ENCODE results near the gene RBM11. TPM values are rescaled to one million over a fixed set of nuclear protein-coding genes. Genes with fewer than 3 reads are reported as not detected.

Gene RBM11
- total and polyA plus RNA-seq, 7 donors: 0.10 TPM; not detected in 6

DNA sequence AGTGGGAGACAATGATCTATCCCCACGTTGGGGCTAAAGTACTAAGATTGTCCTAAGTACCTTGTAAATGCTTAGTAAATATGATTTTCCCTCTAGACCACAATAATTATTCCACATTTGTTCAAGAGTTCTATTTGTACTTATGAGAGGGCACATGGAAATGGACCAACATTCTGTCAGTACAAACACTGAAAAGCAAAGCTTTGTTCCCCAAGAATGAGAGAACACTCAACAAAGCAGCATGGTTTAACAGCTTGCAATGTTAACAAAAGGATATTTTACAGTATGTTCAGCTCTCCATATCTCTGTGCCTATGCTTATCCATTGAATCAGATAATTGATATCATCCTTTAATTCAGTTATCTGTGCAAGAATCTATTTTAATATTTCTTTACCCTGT, 35.4 kb downstream of the RBM11 start:
- intact Hi-C loops (cut with DNase I): no loop called here
- no peak overlapping the region for H3K27ac ChIP-seq

DNA sequence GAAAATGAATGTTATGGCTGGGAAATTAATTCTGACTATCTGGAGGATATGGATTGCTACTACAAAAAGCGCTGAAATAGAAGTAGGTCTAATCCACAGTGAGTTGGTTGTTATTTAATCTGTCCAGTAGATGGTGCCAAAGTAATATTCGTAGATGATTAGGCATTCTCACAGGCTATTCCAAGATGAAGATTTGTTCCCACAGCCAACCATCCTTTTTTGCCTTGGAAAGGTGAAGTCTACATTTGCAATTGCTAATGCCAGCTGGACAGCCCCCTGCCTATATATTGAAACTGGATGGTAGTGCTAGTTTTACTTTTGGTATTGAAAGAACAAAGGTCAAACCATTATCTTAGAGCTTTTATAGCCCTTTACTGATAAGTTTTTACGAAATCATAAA, 43.8 kb downstream of the RBM11 start:
- no peak for DNase-seq
- TF ChIP-seq, protein P1, sequence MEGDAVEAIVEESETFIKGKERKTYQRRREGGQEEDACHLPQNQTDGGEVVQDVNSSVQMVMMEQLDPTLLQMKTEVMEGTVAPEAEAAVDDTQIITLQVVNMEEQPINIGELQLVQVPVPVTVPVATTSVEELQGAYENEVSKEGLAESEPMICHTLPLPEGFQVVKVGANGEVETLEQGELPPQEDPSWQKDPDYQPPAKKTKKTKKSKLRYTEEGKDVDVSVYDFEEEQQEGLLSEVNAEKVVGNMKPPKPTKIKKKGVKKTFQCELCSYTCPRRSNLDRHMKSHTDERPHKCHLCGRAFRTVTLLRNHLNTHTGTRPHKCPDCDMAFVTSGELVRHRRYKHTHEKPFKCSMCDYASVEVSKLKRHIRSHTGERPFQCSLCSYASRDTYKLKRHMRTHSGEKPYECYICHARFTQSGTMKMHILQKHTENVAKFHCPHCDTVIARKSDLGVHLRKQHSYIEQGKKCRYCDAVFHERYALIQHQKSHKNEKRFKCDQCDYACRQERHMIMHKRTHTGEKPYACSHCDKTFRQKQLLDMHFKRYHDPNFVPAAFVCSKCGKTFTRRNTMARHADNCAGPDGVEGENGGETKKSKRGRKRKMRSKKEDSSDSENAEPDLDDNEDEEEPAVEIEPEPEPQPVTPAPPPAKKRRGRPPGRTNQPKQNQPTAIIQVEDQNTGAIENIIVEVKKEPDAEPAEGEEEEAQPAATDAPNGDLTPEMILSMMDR (IDR thresholded peaks at IDR 0.05): peak; percentile 67
- no peaks in the 10 kb centered on the region for H3K27me3 ChIP-seq (ENCODE audit: insufficient read depth in 3 of 3, low read length in 2 of 3)
- H3K36me3 ChIP-seq (ENCODE audit: insufficient read depth in 1 of 2, low read depth in 1 of 2): no peaks in the 10 kb centered on the region
- H3K4me3 ChIP-seq: no peak overlapping the region
- no peaks in the 10 kb centered on the region for H3K4me1 ChIP-seq
- no peaks in the 10 kb centered on the region for H3K9me3 ChIP-seq
- intact Hi-C loops (cut with DNase I): loop anchor here (5.0 kb wide), 2 partner anchors 123 to 1333 kb away; partner anchors contain the start of gene HSPA13 (in 1 of the 2)
- ATAC-seq: peak; percentile 62 to 86 (median 66)
- no peak overlapping the region for H3K27ac ChIP-seq
- WGBS, 3 donors: 40 to 41% (median 41%) methylated on average over 3 of the region's 3 CpGs

More for the DNA sequence above, 35.4 kb downstream of the RBM11 start:
- no peaks in the 10 kb centered on the region for H3K36me3 ChIP-seq (ENCODE audit: insufficient read depth in 1 of 2, low read depth in 1 of 2)
- no peak overlapping the region for H3K4me3 ChIP-seq
- DNase-seq (no peak), ATAC-seq (no peak)
- TF ChIP-seq, protein P1 (IDR thresholded peaks at IDR 0.05): no peak
- no peaks in the 10 kb centered on the region for H3K27me3 ChIP-seq (ENCODE audit: insufficient read depth in 3 of 3, low read length in 2 of 3)
- 26 to 30% (median 27%) methylated on average over 1 of the region's 1 CpG for WGBS, 3 donors
- no peaks in the 10 kb centered on the region for H3K9me3 ChIP-seq
- H3K4me1 ChIP-seq: no peaks in the 10 kb centered on the region

DNA sequence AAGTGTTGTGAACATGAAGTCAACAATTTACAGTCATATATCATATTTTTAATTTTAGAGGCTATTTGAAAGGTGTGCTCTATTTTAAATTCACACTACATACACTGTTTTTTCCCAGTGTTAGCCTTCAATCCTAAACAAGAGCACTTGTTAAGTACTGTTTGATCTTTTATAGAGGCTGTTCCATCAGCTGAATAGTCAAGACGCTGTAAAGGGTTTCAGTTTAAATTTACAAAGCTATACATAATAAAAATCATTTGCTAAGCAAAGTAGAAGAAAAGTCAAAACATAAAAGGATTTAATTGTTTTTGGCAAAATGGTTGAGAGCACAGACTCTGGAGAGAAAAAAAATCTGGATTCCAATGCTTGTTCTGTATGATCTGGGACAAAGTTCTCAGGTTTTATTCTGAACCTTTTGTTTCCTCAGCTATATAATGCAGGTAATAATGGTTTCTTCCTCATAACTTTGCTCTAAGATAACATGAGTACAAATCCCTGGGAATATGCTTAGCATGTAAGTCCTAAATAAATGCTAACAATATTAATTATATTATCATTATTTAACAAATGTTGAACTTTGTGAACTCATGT, 44.3 kb downstream of the RBM11 start:
- Histone ChIP-seq H3K4me1 (no peaks in the 10 kb centered on the region), H3K27me3 (ENCODE audit: insufficient read depth in 3 of 3, low read length in 2 of 3) (no peaks in the 10 kb centered on the region), H3K4me3 (no peak overlapping the region), H3K27ac (no peak overlapping the region), H3K36me3 (ENCODE audit: insufficient read depth in 1 of 2, low read depth in 1 of 2) (no peaks in the 10 kb centered on the region), H3K9me3 (no peaks in the 10 kb centered on the region)
- intact Hi-C loops (cut with DNase I): no loop called here
- 14 to 37% (median 29%) methylated on average over 1 of the region's 1 CpG for WGBS, 3 donors
- no peak for ATAC-seq
- TF ChIP-seq, protein P1 (IDR thresholded peaks at IDR 0.05): no peak
- DNase-seq: no peak

DNA sequence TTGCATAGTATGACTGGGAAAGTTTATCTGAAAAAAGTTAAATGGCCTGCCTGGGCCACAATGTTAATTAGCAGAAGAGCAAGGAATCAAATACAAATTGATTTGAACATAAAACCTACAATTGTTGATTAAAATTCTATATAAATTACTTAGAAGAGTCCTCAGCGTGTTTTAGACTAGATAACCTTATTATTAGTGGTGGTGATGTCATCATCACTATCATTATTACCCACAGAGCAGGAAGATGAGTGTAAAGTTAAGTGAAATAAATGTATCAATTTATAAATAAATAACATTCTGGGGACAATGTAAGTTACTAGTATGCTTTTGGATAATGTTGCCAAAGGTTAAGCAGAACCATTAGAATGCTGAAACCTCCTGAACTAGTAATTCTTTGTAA, 46.1 kb downstream of the RBM11 start:
- Histone ChIP-seq H3K4me1 (no peaks in the 10 kb centered on the region), H3K4me3 (no peak overlapping the region), H3K27me3 (ENCODE audit: insufficient read depth in 3 of 3, low read length in 2 of 3) (no peaks in the 10 kb centered on the region), H3K9me3 (no peaks in the 10 kb centered on the region), H3K27ac (no peak overlapping the region), H3K36me3 (ENCODE audit: insufficient read depth in 1 of 2, low read depth in 1 of 2) (no peaks in the 10 kb centered on the region)
- WGBS, 3 donors: 48 to 91% (median 83%) methylated on average over 1 of the region's 1 CpG
- ATAC-seq (no peak), DNase-seq (no peak)
- TF ChIP-seq, protein P1 (IDR thresholded peaks at IDR 0.05): no peak
- intact Hi-C loops (cut with DNase I): no loop called here

DNA sequence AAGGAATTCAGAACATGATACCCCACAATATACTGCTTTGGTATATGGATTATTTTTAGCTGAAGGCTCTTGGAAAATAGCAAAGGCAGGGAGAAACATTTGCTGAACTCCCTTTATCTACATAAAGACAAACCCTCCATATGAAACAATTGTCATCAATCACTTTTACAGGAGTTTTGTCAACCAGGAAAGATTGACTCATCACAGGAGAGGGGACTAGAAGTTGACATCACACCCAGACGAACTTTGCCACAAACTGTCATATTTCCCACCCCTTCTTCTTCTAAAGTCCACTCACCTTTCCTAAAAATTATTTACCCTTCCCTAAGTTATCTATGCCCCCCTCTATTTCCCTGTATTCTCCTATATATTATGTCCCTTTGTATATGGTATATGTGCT, 47.9 kb downstream of the RBM11 start:
- WGBS, 3 donors: 38 to 64% (median 54%) methylated on average over 1 of the region's 1 CpG
- H3K4me3 ChIP-seq: no peak overlapping the region
- H3K9me3 ChIP-seq: no peaks in the 10 kb centered on the region
- H3K4me1 ChIP-seq: no peaks in the 10 kb centered on the region
- ATAC-seq (no peak), DNase-seq (no peak)
- intact Hi-C loops (cut with DNase I): no loop called here
- TF ChIP-seq, protein P1 (IDR thresholded peaks at IDR 0.05): no peak
- no peaks in the 10 kb centered on the region for H3K36me3 ChIP-seq (ENCODE audit: insufficient read depth in 1 of 2, low read depth in 1 of 2)
- H3K27me3 ChIP-seq (ENCODE audit: insufficient read depth in 3 of 3, low read length in 2 of 3): no peaks in the 10 kb centered on the region
- no peak overlapping the region for H3K27ac ChIP-seq

All from psoas muscle (tissue), 8 donors.